Endothelial cell (in vitro differentiated cells): ENCODE results near the gene CRLF1. TPM values are rescaled to one million over a fixed set of nuclear protein-coding genes. Genes with fewer than 3 reads are reported as not detected.

Source experiments
- DNase-seq: peaks from one replicate; pipeline ENCODE4 v3.0.0; 2021; ENCODE audit warnings: low spot score
- H3K27ac Mint-ChIP-seq: one replicate; pipeline ENCODE4 v1.8.0; 2021; ENCODE audit warnings: mixed read lengths, inconsistent platforms; ENCODE audit not compliant: unreplicated experiment
- H3K27me3 Mint-ChIP-seq: one replicate; pipeline ENCODE4 v1.8.0; 2021; ENCODE audit warnings: mild to moderate bottlenecking, moderate library complexity, mixed read lengths, inconsistent platforms; ENCODE audit not compliant: unreplicated experiment
- H3K36me3 Mint-ChIP-seq: one replicate; pipeline ENCODE4 v1.8.0; 2021; ENCODE audit warnings: mild to moderate bottlenecking, low read depth, mixed read lengths, inconsistent platforms; ENCODE audit not compliant: unreplicated experiment
- H3K4me1 Mint-ChIP-seq: one replicate; pipeline ENCODE4 v1.8.0; 2021; ENCODE audit warnings: mild to moderate bottlenecking, mixed read lengths, inconsistent platforms; ENCODE audit not compliant: unreplicated experiment
- H3K4me3 Mint-ChIP-seq: one replicate; pipeline ENCODE4 v1.8.0; 2021; ENCODE audit warnings: mild to moderate bottlenecking, mixed read lengths, inconsistent platforms; ENCODE audit not compliant: unreplicated experiment
- H3K9me3 Mint-ChIP-seq: one replicate; pipeline ENCODE4 v1.8.0; 2021; ENCODE audit warnings: mixed read lengths, inconsistent platforms; ENCODE audit not compliant: unreplicated experiment
- CTCF ChIP-seq: fragments of 200-600 bp; sonication (generic); IDR thresholded peaks from one replicate; pipeline ENCODE4 v1.5.0; 2021; ENCODE audit warnings: antibody characterized with exemption; ENCODE audit not compliant: unreplicated experiment
- total RNA-seq: library from RNA; stranded (reverse); fragmentation: NEBNext Ultra II Directional; extraction: Animal tissue kit (Norgen Biotek cat#: 25700); gene quantifications from one replicate; pipeline ENCODE4 v1.2.1, GENCODE V29; 2021; ENCODE audit not compliant: unreplicated experiment

Gene CRLF1
- total RNA-seq, 1 donor from 2014 or later = 0.74 TPM

GRCh38 chr19:18636183-18636968 is 29.8 kb upstream of the CRLF1 start:
- no peaks in the 10 kb centered on the region for H3K9me3 Mint-ChIP-seq
- peak; percentile 98 for DNase-seq
- peaks cover 2% of the 10 kb centered on the region for H3K4me1 Mint-ChIP-seq
- H3K36me3 Mint-ChIP-seq = peaks cover 8% of the 10 kb centered on the region
- H3K27me3 Mint-ChIP-seq = peaks cover 11% of the 10 kb centered on the region
- H3K27ac Mint-ChIP-seq = no peak overlapping the region
- H3K4me3 Mint-ChIP-seq = peak overlapping the region; percentile 84
- TF ChIP-seq CTCF = no peak

DNA sequence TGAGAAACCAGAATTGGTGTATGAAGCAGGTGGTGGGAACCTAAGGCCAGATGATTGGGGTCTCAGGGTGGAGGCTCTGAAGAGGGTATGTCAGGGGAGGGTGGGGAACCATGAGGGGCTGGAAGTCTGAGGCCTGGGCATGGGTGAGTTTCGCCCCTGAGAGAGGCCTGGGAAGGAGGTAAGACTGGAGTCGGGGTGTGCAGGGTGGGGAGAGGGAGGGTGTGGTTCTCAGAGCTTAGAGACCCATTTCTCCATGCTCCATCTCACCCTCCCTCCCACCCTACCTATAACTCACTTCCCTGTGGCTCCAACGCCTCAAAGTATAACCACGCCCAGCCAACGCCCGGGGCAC is 29.2 kb upstream of the CRLF1 start:
- Mint-ChIP-seq H3K27me3 (peaks cover 11% of the 10 kb centered on the region), H3K36me3 (peaks cover 8% of the 10 kb centered on the region), H3K4me3 (peak overlapping the region; percentile 84), H3K9me3 (no peaks in the 10 kb centered on the region), H3K27ac (peak overlapping the region; percentile 48), H3K4me1 (peaks cover 2% of the 10 kb centered on the region)
- TF ChIP-seq CTCF = no peak
- no peak for DNase-seq

- DNase-seq = no peak
- peaks cover 2% of the 10 kb centered on the region for H3K4me1 Mint-ChIP-seq
- peaks cover 8% of the 10 kb centered on the region for H3K36me3 Mint-ChIP-seq
- H3K27ac Mint-ChIP-seq = no peak overlapping the region
- no peak for TF ChIP-seq CTCF
- H3K27me3 Mint-ChIP-seq = peaks cover 13% of the 10 kb centered on the region
- H3K4me3 Mint-ChIP-seq = peak overlapping the region; percentile 16
- no peaks in the 10 kb centered on the region for H3K9me3 Mint-ChIP-seq
These were observed 28.2 kb upstream of the CRLF1 start for GRCh38 chr19:18634612-18635297.

GRCh38 chr19:18633321-18633720 is 26.7 kb upstream of the CRLF1 start:
- H3K27ac Mint-ChIP-seq = no peak overlapping the region
- no peak overlapping the region for H3K4me3 Mint-ChIP-seq
- H3K4me1 Mint-ChIP-seq = peaks cover 2% of the 10 kb centered on the region

More at GRCh38 chr19:18633321-18633720, 26.7 kb upstream of the CRLF1 start:
- no peak for DNase-seq
- Mint-ChIP-seq H3K9me3 (no peaks in the 10 kb centered on the region), H3K27me3 (peaks cover 13% of the 10 kb centered on the region), H3K36me3 (peaks cover 8% of the 10 kb centered on the region)
- no peak for TF ChIP-seq CTCF
